Transverse colon (tissue), 4 donors: ENCODE results near the gene CCNB1IP1. TPM values are rescaled to one million over a fixed set of nuclear protein-coding genes. Genes with fewer than 3 reads are reported as not detected.

Source experiments
- DNase-seq: peaks from one replicate; pipeline ENCODE4 v3.0.0-alpha.2; 2019
- H3K27ac ChIP-seq, 4 donors: fragments of 200-600 bp; sonication (generic); 2 replicates each; pipeline ENCODE4 v1.5.1; 2016 to 2018; ENCODE audit warnings: inconsistent platforms in 4 of 4
- H3K27me3 ChIP-seq: fragments of 200-600 bp; sonication (generic); 2 replicates; pipeline ENCODE4 v1.5.1; 2017; ENCODE audit warnings: inconsistent platforms
- H3K36me3 ChIP-seq, 4 donors: fragments of 200-600 bp; sonication (generic); 2 replicates each; pipeline ENCODE4 v1.5.1; 2017 to 2019; ENCODE audit warnings: inconsistent platforms in 4 of 4
- H3K4me1 ChIP-seq, 4 donors: fragments of 200-600 bp; sonication (generic); 2 replicates each; pipeline ENCODE4 v1.5.1; 2017 to 2020; ENCODE audit warnings: inconsistent platforms in 4 of 4
- H3K4me3 ChIP-seq, 4 donors: fragments of 200-600 bp; sonication (generic); 1 replicate in 1 of 4; 2 replicates in 3 of 4; pipeline versions ENCODE4 v1.5.1 to v1.6.1; 2017 to 2019; ENCODE audit warnings: inconsistent platforms in 4 of 4
- H3K9me3 ChIP-seq, 2 donors: fragments of 200-600 bp; sonication (generic); 2 replicates each; pipeline ENCODE4 v1.5.1; 2017 to 2019; ENCODE audit warnings: inconsistent platforms in 2 of 2
- EP300 ChIP-seq: sonication (generic); formaldehyde crosslinking; IDR thresholded peaks from one replicate; pipeline ENCODE4 v1.6.1; 2017; ENCODE audit warnings: antibody characterized with exemption, low read depth
- POLR2A ChIP-seq: fragments of 450-650 bp; IDR thresholded peaks from one replicate; pipeline ENCODE4 v1.6.1; 2016; ENCODE audit warnings: antibody characterized with exemption, mild to moderate bottlenecking, moderate library complexity
- POLR2AphosphoS5 ChIP-seq, 3 donors: sonication (generic); formaldehyde crosslinking; IDR thresholded peaks; one replicate each; pipeline ENCODE4 v1.6.1; 2016; ENCODE audit warnings: antibody characterized with exemption in 3 of 3
- WGBS, 2 donors: methylation state at CpG; one replicate each; pipeline ENCODE4 v1.1.5; 2018; ENCODE audit warnings: low coverage in 1 of 2; 5-methylcytosine and 5-hydroxymethylcytosine counted together
- in situ Hi-C, 4 donors: fragments of 200-750 bp; cut with MboI; loops; one replicate each; pipeline versions ENCODE4 v1.15.0 to v1.15.1; 2017; ENCODE audit warnings: low sequenced_read_pairs in 3 of 4, low pct_ligation_motif_present in 1 of 4, low pct_unique_long_range_greater_than_20kb in 1 of 4
- intact Hi-C: fragments of 100-400 bp; cut with DNase I; formaldehyde crosslinking; loops from one replicate; pipeline ENCODE4 v1.15.1; 2023; ENCODE audit warnings: low total_unique reads
- total RNA-seq, 4 donors: library from RNA; depleted of rRNA; stranded (reverse); fragments of >200 nt; gene quantifications; one replicate each; pipeline ENCODE4 v1.1.0, GENCODE V29; 2016
- TF ChIP-seq, protein P1 (sequence below), 5 experiments: fragments of 200-600 bp in 3 of 5; fragments of 450-650 bp in 2 of 5; sonication (generic) in 3 of 5; IDR thresholded peaks; 1 replicate in 2 of 5; 2 replicates in 3 of 5; pipeline ENCODE4 v1.5.1; 2016 to 2017; ENCODE audit warnings: antibody characterized with exemption in 5 of 5, inconsistent platforms in 3 of 5, mild to moderate bottlenecking in 2 of 5, moderate library complexity in 1 of 5

Gene CCNB1IP1
- total RNA-seq, 4 donors from 2014 or later = 11.9 to 38.3 (median 23.9) TPM

DNA sequence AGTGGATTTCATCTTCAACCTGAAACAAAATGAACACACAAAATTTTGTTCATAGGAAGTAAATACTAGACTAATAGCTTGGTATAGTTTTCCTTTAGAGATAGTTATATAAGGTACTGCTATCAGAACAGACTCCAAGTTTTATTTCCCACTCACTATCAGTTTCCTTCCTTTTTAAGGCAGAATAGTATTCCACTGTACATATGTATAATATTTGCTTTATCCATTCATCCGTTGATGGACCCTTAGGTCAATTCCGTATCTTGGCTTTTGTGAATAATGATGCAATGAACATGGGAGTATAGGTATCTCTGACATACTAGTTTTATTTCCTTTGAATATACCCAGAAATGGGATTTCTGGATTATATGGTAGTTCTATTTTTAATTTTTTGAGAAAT lies 3.7 kb downstream of the CCNB1IP1 start:
- in situ Hi-C loops = loop anchor here in 3 of 4 donors (10.0 to 25.0 kb wide), 4 partner anchors 133 to 358 kb away; partner anchors contain the start of genes ANG (in 2 of the 3), APEX1 (in 2 of the 3), OSGEP (in 2 of the 3) and PIP4P1 (in 2 of the 3)
- 89 to 94% methylated on average over 2 of the region's 2 CpGs for WGBS, 2 donors
- intact Hi-C loops = no loop called here

DNA sequence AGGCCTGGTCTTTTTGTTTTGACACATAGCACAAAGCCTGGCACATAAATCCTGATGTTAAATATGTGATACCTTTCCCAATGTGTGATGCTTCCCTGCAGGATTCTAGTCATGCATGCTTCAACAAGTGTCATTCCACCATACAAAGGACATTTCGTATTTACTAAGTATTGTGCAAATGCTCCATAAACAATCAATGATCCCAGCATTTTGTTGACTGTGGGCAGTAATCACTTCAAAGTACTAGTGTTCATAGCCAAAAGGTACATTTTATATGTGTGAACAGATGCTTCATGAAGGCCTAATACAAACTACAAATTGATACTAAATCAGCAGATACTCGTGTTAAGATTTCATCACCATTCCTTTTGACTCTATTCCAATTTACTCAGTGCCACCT lies 4.4 kb downstream of the CCNB1IP1 start:
- intact Hi-C loops = no loop called here

More for the DNA sequence above, 3.7 kb downstream of the CCNB1IP1 start:
- H3K27ac ChIP-seq = no peak overlapping the region
- DNase-seq = no peak
- no peak overlapping the region for H3K4me3 ChIP-seq
- H3K9me3 ChIP-seq = no peaks in the 10 kb centered on the region
- H3K36me3 ChIP-seq = peaks cover 0 to 15% (median 0%) of the 10 kb centered on the region in 4 donors
- peaks cover 5 to 35% (median 7%) of the 10 kb centered on the region in 4 donors for H3K4me1 ChIP-seq
- H3K27me3 ChIP-seq = no peaks in the 10 kb centered on the region
- TF ChIP-seq EP300 (no peak), POLR2AphosphoS5 (IDR thresholded peaks at IDR 0.05) (no peak), POLR2A (no peak)
- TF ChIP-seq, protein P1, sequence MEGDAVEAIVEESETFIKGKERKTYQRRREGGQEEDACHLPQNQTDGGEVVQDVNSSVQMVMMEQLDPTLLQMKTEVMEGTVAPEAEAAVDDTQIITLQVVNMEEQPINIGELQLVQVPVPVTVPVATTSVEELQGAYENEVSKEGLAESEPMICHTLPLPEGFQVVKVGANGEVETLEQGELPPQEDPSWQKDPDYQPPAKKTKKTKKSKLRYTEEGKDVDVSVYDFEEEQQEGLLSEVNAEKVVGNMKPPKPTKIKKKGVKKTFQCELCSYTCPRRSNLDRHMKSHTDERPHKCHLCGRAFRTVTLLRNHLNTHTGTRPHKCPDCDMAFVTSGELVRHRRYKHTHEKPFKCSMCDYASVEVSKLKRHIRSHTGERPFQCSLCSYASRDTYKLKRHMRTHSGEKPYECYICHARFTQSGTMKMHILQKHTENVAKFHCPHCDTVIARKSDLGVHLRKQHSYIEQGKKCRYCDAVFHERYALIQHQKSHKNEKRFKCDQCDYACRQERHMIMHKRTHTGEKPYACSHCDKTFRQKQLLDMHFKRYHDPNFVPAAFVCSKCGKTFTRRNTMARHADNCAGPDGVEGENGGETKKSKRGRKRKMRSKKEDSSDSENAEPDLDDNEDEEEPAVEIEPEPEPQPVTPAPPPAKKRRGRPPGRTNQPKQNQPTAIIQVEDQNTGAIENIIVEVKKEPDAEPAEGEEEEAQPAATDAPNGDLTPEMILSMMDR (IDR thresholded peaks at IDR 0.05) = no peak

DNA sequence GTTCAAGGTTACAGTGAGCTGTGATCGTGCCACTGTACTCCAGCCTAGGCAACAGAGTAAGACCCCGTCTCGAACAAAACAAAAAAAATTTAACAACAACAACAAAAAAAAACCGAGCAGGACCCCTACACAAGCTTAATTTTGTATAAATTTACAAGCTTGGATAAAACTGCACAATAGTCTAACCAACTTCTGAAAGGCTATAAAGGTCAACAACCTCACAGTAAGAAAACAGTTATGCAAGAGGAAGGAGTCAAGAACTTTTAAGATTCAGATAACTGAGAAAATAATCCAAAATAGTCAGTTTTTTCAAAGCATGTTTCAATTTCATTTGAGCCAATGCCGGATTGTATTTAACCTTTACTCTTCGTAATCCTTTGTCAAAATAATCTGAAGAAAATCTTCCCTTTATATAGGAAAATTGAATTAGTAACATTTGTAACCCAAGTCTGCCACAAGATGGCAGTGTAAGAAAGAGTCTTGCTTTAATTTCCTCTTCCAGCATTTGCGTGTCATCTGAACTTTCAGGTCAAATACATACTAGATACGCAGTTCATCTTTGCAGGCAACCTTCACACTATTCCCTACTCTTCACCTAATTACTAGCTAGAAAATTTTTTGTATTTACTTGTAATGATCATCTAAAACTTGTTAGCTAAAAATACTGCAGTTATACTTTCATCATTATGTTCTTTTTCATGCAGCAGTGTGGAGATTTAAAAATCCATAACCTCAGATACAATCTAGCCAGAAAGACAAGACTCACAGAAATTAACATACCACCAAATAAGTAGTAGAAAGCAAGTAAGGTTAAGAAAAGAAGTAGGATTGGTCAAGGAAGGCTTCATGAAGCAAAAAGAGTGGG lies 5.8 kb downstream of the CCNB1IP1 start:
- intact Hi-C loops = no loop called here
- Histone ChIP-seq H3K36me3 (peaks cover 0 to 27% (median 0%) of the 10 kb centered on the region in 4 donors), H3K4me3 (no peak overlapping the region), H3K9me3 (no peaks in the 10 kb centered on the region), H3K27ac (peak overlapping the region in 3 of 4 donors; percentile 24 to 60 (median 58)), H3K27me3 (no peaks in the 10 kb centered on the region), H3K4me1 (peaks cover 3 to 26% (median 4%) of the 10 kb centered on the region in 4 donors)
- TF ChIP-seq POLR2AphosphoS5 (IDR thresholded peaks at IDR 0.05) (no peak), POLR2A (no peak), EP300 (no peak)
- TF ChIP-seq, protein P1 (IDR thresholded peaks at IDR 0.05) = peak; percentile 71 to 80 (median 77)
- 43 to 45% methylated on average over 8 of the region's 8 CpGs for WGBS, 2 donors
- in situ Hi-C loops = loop anchor here in 3 of 4 donors (10.0 to 25.0 kb wide), 4 partner anchors 135 to 360 kb away; partner anchors contain the start of genes ANG (in 2 of the 3), APEX1 (in 2 of the 3), OSGEP (in 2 of the 3) and PIP4P1 (in 2 of the 3)
- DNase-seq = no peak

More for the DNA sequence above, 4.4 kb downstream of the CCNB1IP1 start:
- WGBS, 2 donors = 52 to 71% methylated on average over 2 of the region's 2 CpGs
- in situ Hi-C loops = loop anchor here in 3 of 4 donors (10.0 to 25.0 kb wide), 4 partner anchors 134 to 359 kb away; partner anchors contain the start of genes ANG (in 2 of the 3), APEX1 (in 2 of the 3), OSGEP (in 2 of the 3) and PIP4P1 (in 2 of the 3)
- Histone ChIP-seq H3K27me3 (no peaks in the 10 kb centered on the region), H3K27ac (no peak overlapping the region), H3K4me1 (peaks cover 5 to 35% (median 7%) of the 10 kb centered on the region in 4 donors), H3K9me3 (no peaks in the 10 kb centered on the region), H3K4me3 (no peak overlapping the region), H3K36me3 (peaks cover 0 to 15% (median 0%) of the 10 kb centered on the region in 4 donors)
- no peak for TF ChIP-seq POLR2A
- no peak for DNase-seq

DNA sequence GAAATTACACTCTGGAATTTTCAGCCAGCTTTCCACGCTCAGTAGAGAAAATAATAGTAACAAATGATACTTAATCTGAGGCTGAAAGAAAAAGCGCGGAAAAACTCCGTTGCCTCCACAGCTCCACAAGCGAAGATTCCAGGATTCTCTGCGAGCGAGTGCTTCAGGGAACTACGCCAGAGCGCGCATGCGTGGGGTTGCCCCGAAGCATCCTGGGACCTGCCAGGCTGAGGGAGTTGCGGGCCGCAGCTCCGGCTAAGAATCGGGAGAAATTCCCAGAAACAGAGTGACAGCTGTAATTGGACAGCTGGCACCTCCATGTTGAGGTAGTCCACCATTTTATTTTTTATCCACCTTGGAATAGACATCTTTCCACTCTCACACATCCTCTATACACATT lies 15.4 kb downstream of the CCNB1IP1 start:
- Histone ChIP-seq H3K9me3 (no peaks in the 10 kb centered on the region), H3K36me3 (peaks cover 0 to 45% (median 19%) of the 10 kb centered on the region in 4 donors), H3K27ac (no peak overlapping the region), H3K4me3 (no peak overlapping the region), H3K27me3 (no peaks in the 10 kb centered on the region), H3K4me1 (no peaks in the 10 kb centered on the region)
- no peak for DNase-seq
- 95 to 97% methylated on average over 16 of the region's 16 CpGs for WGBS, 2 donors
- intact Hi-C loops = no loop called here
- in situ Hi-C loops = no loop called here
- TF ChIP-seq POLR2A (no peak), POLR2AphosphoS5 (IDR thresholded peaks at IDR 0.05) (no peak), EP300 (no peak)
- TF ChIP-seq, protein P1 (IDR thresholded peaks at IDR 0.05) = no peak
